M059J (cell line): ENCODE measurements around the gene CTSW. TPM values are rescaled to one million over a fixed set of nuclear protein-coding genes. Genes with fewer than 3 reads are reported as not detected.

Source experiments
- DNase-seq: peaks from one replicate; pipeline ENCODE4 v3.0.0-alpha.2; 2012; ENCODE audit warnings: low read depth
- total RNA-seq: library from RNA; depleted of rRNA; stranded (reverse); fragments of >200 nt; shearing (Covaris generic); gene quantifications from 2 replicates; pipeline ENCODE4 v1.2.3, GENCODE V29; 2014

Gene CTSW
- total RNA-seq, 1 experiment from 2014 or later, result 1.5 TPM

- peak; percentile 70 for DNase-seq
Measured at GRCh38 chr11:65856689-65857499, 22.7 kb upstream of the CTSW start.

- no peak for DNase-seq
Measured at GRCh38 chr11:65857500-65857852, 22.2 kb upstream of the CTSW start.

- peak; percentile 97 for DNase-seq
Measured at GRCh38 chr11:65857853-65858680, 21.6 kb upstream of the CTSW start, which contains the start of gene CFL1. TSS of gene CFL1 (minus strand) at chr11:65858180. CDS start at chr11:65858099, 81 bp downstream.

GRCh38 chr11:65858681-65859087 is 21.0 kb upstream of the CTSW start:
- no peak for DNase-seq

GRCh38 chr11:65859095-65859811 is 20.4 kb upstream of the CTSW start:
- peak; percentile 100 for DNase-seq

GRCh38 chr11:65859812-65860277 is 19.8 kb upstream of the CTSW start:
- no peak for DNase-seq

GRCh38 chr11:65860278-65861164 is 19.1 kb upstream of the CTSW start, which contains the start of gene MUS81:
TSS of gene MUS81 (plus strand) at chr11:65860433. CDS start at chr11:65860754, 321 bp downstream.
- DNase-seq, result peak; percentile 99

GRCh38 chr11:65861165-65861505 is 18.5 kb upstream of the CTSW start:
- peak; percentile 38 for DNase-seq

- no peak for DNase-seq
Measured at GRCh38 chr11:65861533-65862183, 18.0 kb upstream of the CTSW start.

GRCh38 chr11:65862191-65862735 is 17.4 kb upstream of the CTSW start:
- DNase-seq, result no peak

GRCh38 chr11:65862941-65863888 is 16.4 kb upstream of the CTSW start:
- no peak for DNase-seq

- no peak for DNase-seq
Measured at GRCh38 chr11:65863889-65864705, 15.5 kb upstream of the CTSW start.

GRCh38 chr11:65864706-65865471 is 14.7 kb upstream of the CTSW start:
- no peak for DNase-seq

GRCh38 chr11:65865550-65866172 is 14.0 kb upstream of the CTSW start:
- DNase-seq, result no peak

- DNase-seq, result no peak
Measured at GRCh38 chr11:65866509-65867283, 12.9 kb upstream of the CTSW start.
